GM12874 (cell line): ENCODE measurements around the gene ARHGEF16.

Source experiments
- TF ChIP-seq, protein P1 (sequence below): IDR thresholded peaks from 2 replicates; pipeline ENCODE4 v1.5.1; 2011; ENCODE audit warnings: low read depth, mild to moderate bottlenecking, control low read depth, low read length, moderate library complexity; ENCODE audit not compliant: insufficient read depth

Gene ARHGEF16

DNA sequence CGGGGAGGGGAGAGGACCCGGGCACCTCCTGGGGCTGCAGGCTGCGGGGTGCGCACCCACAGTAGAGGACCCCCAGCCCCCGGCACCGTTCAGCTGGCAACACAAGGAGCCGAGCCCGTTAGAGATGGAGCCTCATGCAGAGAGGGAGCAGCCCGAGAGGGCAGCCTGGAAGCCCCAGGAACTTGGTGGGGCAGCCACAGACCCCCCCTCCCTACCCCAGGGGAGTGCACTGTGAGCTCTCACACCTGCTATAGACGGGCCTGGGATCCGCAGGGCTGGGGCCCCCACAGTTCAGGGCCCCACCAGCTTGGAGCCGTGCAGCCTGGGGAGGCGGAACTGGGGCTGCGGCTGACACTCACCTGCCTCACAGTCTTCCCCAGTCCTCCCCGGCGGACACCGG, 47.0 kb downstream of the ARHGEF16 start:
- TF ChIP-seq, protein P1, sequence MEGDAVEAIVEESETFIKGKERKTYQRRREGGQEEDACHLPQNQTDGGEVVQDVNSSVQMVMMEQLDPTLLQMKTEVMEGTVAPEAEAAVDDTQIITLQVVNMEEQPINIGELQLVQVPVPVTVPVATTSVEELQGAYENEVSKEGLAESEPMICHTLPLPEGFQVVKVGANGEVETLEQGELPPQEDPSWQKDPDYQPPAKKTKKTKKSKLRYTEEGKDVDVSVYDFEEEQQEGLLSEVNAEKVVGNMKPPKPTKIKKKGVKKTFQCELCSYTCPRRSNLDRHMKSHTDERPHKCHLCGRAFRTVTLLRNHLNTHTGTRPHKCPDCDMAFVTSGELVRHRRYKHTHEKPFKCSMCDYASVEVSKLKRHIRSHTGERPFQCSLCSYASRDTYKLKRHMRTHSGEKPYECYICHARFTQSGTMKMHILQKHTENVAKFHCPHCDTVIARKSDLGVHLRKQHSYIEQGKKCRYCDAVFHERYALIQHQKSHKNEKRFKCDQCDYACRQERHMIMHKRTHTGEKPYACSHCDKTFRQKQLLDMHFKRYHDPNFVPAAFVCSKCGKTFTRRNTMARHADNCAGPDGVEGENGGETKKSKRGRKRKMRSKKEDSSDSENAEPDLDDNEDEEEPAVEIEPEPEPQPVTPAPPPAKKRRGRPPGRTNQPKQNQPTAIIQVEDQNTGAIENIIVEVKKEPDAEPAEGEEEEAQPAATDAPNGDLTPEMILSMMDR: no peak

DNA sequence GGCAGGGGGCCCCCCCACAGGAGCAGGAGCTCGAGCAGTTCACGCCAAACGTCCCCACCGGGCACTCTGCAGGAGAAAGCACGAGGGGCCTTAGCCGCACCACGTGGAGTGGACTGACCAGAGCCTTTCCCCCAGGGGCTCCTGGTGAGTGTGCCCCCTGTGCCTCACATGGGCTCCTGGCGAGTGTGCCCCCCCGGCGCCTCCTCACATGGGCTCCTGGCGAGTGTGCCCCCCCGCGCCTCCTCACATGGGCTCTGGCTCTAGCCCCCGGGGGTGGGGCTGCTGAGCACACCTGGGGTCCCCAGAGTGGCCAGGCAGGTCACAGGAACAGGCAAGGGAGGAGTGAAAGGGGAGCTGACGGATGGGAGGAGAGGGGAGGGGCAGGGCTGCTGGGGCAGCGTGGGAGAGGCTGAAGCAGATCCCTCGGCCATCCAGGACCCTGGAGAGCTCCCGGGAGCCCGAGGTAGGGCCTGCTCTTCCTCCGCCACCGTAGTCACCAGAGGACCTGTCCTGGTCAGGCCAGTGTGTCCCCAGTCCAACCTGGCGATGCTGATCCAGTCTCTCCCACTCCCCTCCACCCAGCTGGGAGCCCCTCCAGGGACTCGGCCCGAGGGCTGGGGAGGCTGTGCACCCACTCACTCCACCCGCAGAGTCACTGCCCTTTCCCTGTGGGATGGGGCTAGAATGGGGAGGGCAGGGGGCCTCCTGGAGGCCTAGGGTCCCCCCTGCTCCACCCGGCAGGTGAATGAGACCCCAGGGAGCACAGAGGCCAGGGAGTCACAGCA, 47.6 kb downstream of the ARHGEF16 start:
- TF ChIP-seq, protein P1: no peak

DNA sequence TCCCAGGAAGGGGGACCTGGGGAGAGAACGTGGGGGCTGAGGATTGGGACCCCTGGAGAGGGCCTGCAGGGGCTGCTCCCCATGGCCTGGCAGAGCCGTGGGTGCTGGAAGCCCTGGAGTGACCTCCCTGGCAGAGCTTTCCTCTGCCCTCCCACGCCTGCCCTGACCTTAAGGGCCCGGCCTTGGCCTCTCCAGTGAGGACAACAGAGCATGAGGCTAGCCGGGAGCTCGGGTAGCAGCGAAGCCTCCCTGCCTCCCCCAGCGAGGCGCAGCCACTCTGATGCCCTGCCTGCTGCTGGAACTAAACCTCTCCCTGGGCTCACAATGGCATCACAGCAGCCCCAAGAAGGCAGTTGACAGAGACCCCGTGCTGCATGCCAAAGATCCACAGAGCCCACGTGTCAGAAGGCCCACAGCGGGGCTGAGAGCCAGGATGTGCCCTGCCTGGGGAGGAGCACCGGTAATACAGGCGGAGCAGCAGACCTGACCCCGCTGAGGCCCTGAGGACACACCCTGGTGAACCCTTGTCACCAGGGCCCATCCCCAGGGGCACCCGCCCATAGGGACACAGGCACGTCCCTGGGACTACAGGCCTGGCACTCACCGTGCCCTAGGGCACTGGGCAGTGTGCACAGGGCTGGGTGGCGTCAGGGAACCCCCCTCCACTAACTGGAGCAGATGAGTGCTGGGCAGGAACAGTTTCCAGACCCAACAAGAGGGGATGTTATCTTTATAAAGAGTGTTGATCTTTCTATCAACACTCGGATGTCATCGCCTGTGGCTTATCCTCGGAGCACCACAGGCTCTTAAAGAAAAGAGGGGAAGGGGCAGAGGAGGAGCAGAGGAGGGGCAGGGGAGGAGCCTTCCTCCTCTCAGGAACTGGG, 48.4 kb downstream of the ARHGEF16 start:
- TF ChIP-seq, protein P1: no peak

DNA sequence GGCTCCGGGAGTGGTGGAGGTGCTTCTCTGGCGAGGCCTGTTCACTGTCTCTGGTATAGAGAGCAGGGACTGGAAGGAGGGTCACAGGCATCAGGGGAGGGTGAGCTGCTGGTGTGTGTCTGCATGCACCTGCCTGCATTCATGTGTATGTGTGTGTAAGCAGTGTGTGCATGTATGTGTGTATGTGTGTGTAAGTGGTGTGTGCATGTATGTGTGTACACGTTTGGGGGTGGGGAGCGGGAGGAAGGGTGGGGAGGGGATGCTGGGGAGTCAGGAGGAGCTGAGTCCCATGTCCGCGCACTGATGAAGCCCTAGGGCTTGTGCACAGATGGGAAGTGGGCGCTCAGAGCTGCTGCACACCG, 49.0 kb downstream of the ARHGEF16 start:
- TF ChIP-seq, protein P1: no peak

DNA sequence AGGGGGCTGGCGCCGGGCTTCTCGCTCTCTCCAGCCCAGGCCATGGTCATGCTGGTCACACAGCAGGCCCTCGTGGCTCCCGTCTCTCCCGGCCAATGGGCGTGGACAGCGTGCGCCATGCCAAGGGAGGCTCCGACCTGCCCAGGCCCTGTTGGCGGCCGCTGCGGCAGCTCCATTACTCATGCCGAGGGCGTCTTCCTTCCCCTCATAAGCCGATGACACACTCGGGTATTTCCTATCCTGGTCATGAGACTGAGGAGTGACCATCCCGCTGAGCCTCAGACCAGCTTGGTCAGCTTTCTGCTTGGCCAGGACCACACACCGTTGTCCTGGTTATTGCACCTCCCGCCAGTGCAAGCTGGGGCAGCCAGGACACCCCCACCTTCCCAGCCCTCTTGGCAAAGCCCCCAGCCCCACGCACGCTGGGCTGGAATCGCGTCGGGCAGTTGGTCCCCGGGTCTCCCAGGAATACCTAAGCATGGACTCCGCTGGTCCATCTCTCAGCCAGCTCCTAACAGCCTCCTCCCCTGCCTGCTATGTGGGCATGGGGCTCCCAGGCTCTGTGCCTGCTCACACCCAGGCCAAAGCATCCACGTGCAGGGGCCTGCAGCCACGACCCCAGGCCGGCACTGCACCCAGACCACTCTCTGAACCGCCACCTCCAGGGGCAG, 49.8 kb downstream of the ARHGEF16 start:
- TF ChIP-seq, protein P1: no peak

DNA sequence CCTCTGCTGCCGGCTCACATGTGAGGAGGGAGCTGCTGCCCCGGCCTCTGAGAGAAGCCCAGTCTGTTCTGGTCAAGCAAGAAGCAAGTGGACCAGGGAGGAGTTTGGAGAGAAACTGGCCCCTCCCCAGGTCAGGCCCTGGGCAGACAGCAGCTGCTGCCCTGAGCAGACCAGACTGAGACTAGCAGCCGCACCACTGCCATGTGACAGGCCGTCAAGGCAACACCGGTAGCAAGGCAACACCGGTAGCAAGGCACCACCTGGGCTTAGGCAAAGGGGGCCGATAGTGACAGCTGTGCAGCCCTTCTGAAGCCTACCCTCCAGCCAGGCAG, 50.3 kb downstream of the ARHGEF16 start:
- TF ChIP-seq, protein P1: no peak

DNA sequence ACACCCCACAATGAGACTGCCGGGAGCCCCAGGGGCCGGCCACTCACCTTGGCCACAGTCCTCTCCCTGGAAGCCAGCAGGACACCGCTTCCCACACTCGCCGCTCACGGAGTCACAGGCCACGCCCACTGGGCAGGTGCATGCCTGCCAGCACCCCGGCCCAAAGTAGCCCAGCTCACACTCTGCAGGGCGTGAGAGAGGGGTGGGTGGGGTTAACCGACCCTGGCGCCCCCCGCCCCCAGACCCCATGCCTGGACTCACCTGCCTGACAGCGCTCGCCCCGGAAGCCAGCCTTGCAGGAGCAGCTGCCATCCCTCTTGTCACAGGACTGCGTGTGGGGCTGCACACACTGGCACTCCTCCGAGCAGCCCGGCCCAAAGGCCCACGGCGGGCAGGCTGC, 50.7 kb downstream of the ARHGEF16 start:
- TF ChIP-seq, protein P1: no peak
